ENCODE results near the gene ADAM22. TPM values are rescaled to one million over a fixed set of nuclear protein-coding genes. Genes with fewer than 3 reads are reported as not detected.

The ADAM22 gene
- total RNA-seq, 1 experiment from 2014 or later = 7.1 TPM

- no peak for TF ChIP-seq CTCF (conservative IDR thresholded peaks at IDR 0.05; ENCODE audit: low read depth, low read length)
- no peak for TF ChIP-seq EZH2 (IDR thresholded peaks at IDR 0.05; ENCODE audit: borderline replicate concordance, low read depth, low read length, poor library complexity, severe bottlenecking)
- H3K9me3 ChIP-seq (ENCODE audit: low read depth, low read length, poor library complexity, severe bottlenecking) = no peaks in the 10 kb centered on the region
- H3K36me3 ChIP-seq (ENCODE audit: insufficient read depth, low read length, poor library complexity, severe bottlenecking) = no peaks in the 10 kb centered on the region
- POLR2A ChIA-PET (ENCODE audit: low non-redundant PET) = interaction anchor here (0.8 kb wide), 1 partner anchor 25 kb away, joined by 3 read pairs; the partner anchor contains the start of gene ADAM22
- no peak overlapping the region for H3K27ac ChIP-seq (ENCODE audit: low read depth, low read length, poor library complexity, severe bottlenecking)
- intact Hi-C loops (cut with micrococcal nuclease; ENCODE audit: unreplicated experiment) = no loop called here
- DNase-seq (ENCODE audit: low spot score) = no peak
- no peaks in the 10 kb centered on the region for H3K27me3 ChIP-seq (replicated peaks; ENCODE audit: insufficient read depth, low read depth, low read length, poor library complexity)
- CTCF ChIA-PET = no interaction called here
- H3K4me1 ChIP-seq (ENCODE audit: insufficient read depth, low read length, poor library complexity, severe bottlenecking) = peaks cover 4% of the 10 kb centered on the region
- BruUV-seq (replicated peaks) = no TSS peak
- H3K4me3 ChIP-seq (ENCODE audit: low read depth, low read length, poor library complexity, severe bottlenecking) = no peak overlapping the region
Measured at GRCh38 chr7:87959336-87959735, 25.3 kb downstream of the ADAM22 start.

- no peak for DNase-seq (ENCODE audit: low spot score)
- ChIA-PET CTCF (no interaction called here), POLR2A (ENCODE audit: low non-redundant PET) (no interaction called here)
- Histone ChIP-seq H3K4me1 (ENCODE audit: insufficient read depth, low read length, poor library complexity, severe bottlenecking) (peaks cover 4% of the 10 kb centered on the region), H3K4me3 (ENCODE audit: low read depth, low read length, poor library complexity, severe bottlenecking) (no peak overlapping the region), H3K36me3 (ENCODE audit: insufficient read depth, low read length, poor library complexity, severe bottlenecking) (no peaks in the 10 kb centered on the region), H3K27me3 (replicated peaks; ENCODE audit: insufficient read depth, low read depth, low read length, poor library complexity) (no peaks in the 10 kb centered on the region), H3K27ac (ENCODE audit: low read depth, low read length, poor library complexity, severe bottlenecking) (no peak overlapping the region), H3K9me3 (ENCODE audit: low read depth, low read length, poor library complexity, severe bottlenecking) (no peaks in the 10 kb centered on the region)
- intact Hi-C loops (cut with micrococcal nuclease; ENCODE audit: unreplicated experiment) = no loop called here
- no peak for TF ChIP-seq EZH2 (IDR thresholded peaks at IDR 0.05; ENCODE audit: borderline replicate concordance, low read depth, low read length, poor library complexity, severe bottlenecking)
- TF ChIP-seq CTCF (conservative IDR thresholded peaks at IDR 0.05; ENCODE audit: low read depth, low read length) = no peak
- BruUV-seq (replicated peaks) = no TSS peak
Measured at GRCh38 chr7:87960239-87960638, 26.2 kb downstream of the ADAM22 start.

- intact Hi-C loops (cut with micrococcal nuclease; ENCODE audit: unreplicated experiment) = no loop called here
- Histone ChIP-seq H3K4me3 (ENCODE audit: low read depth, low read length, poor library complexity, severe bottlenecking) (no peak overlapping the region), H3K4me1 (ENCODE audit: insufficient read depth, low read length, poor library complexity, severe bottlenecking) (peaks cover 4% of the 10 kb centered on the region), H3K27ac (ENCODE audit: low read depth, low read length, poor library complexity, severe bottlenecking) (no peak overlapping the region), H3K27me3 (replicated peaks; ENCODE audit: insufficient read depth, low read depth, low read length, poor library complexity) (no peaks in the 10 kb centered on the region), H3K9me3 (ENCODE audit: low read depth, low read length, poor library complexity, severe bottlenecking) (no peaks in the 10 kb centered on the region), H3K36me3 (ENCODE audit: insufficient read depth, low read length, poor library complexity, severe bottlenecking) (no peaks in the 10 kb centered on the region)
- BruUV-seq (replicated peaks) = no TSS peak
- TF ChIP-seq CTCF (conservative IDR thresholded peaks at IDR 0.05; ENCODE audit: low read depth, low read length) (no peak), EZH2 (IDR thresholded peaks at IDR 0.05; ENCODE audit: borderline replicate concordance, low read depth, low read length, poor library complexity, severe bottlenecking) (no peak)
- ChIA-PET POLR2A (ENCODE audit: low non-redundant PET) (interaction anchor here (0.6 kb wide), 1 partner anchor 80 kb away, joined by 5 read pairs; no protein-coding TSS in a partner anchor), CTCF (no interaction called here)
- DNase-seq (ENCODE audit: low spot score) = no peak
Measured at GRCh38 chr7:87961754-87962153, 27.7 kb downstream of the ADAM22 start.

Data from A673 (cell line).